MCF 10A (cell line): ENCODE results near the gene BCAP31. TPM values are rescaled to one million over a fixed set of nuclear protein-coding genes. Genes with fewer than 3 reads are reported as not detected.

ENCODE experiments used
- Bru-seq: library from RNA; stranded (reverse); fragments of 400-500 nt; gene quantifications from one replicate; lab custom pipeline; 2021; lab: Mats Ljungman, UMichigan
- BruChase-seq, 2 experiments: library from RNA; stranded (reverse); fragments of 400-500 nt; gene quantifications; one replicate each; lab custom pipeline; 2021; lab: Mats Ljungman, UMichigan
- BruUV-seq: library from RNA; stranded (reverse); fragments of 400-500 nt; replicated peaks from 2 replicates; lab custom pipeline; 2021; lab: Mats Ljungman, UMichigan
- CTCF ChIA-PET: fragments of 300-600 bp; sonication (Branson Sonifier 250); formaldehyde crosslinking; extraction: SDS; loops from one replicate; lab custom pipeline; 2021; ENCODE audit warnings: antibody characterized with exemption, inconsistent platforms; lab: Yijun Ruan, JAX
- POLR2A ChIA-PET: fragments of 300-600, 350-650 bp; sonication (Branson Sonifier 250); formaldehyde crosslinking; extraction: SDS; loops from one replicate; lab custom pipeline; 2020; ENCODE audit warnings: antibody characterized with exemption, inconsistent platforms; lab: Yijun Ruan, JAX
- DNase-seq: peaks from one replicate; pipeline ENCODE4 v3.0.0-alpha.2; 2018; ENCODE audit not compliant: unreplicated experiment
- H3K27ac Mint-ChIP-seq: one replicate; pipeline ENCODE4 v1.8.0; 2022; ENCODE audit warnings: mild to moderate bottlenecking, low read depth, mixed read lengths; ENCODE audit not compliant: unreplicated experiment
- H3K27me3 Mint-ChIP-seq: one replicate; pipeline ENCODE4 v1.8.0; 2022; ENCODE audit warnings: mixed read lengths; ENCODE audit not compliant: insufficient read depth, unreplicated experiment
- H3K36me3 Mint-ChIP-seq: one replicate; pipeline ENCODE4 v1.8.0; 2022; ENCODE audit warnings: mild to moderate bottlenecking, moderate library complexity, mixed read lengths; ENCODE audit not compliant: insufficient read depth, unreplicated experiment
- H3K4me1 Mint-ChIP-seq: one replicate; pipeline ENCODE4 v1.8.0; 2022; ENCODE audit warnings: mixed read lengths; ENCODE audit not compliant: insufficient read depth, unreplicated experiment
- H3K4me3 Mint-ChIP-seq: one replicate; pipeline ENCODE4 v1.8.0; 2022; ENCODE audit warnings: mild to moderate bottlenecking, moderate library complexity, mixed read lengths; ENCODE audit not compliant: unreplicated experiment
- H3K9me3 Mint-ChIP-seq: one replicate; pipeline ENCODE4 v1.8.0; 2022; ENCODE audit warnings: mixed read lengths; ENCODE audit not compliant: unreplicated experiment
- CTCF ChIP-seq: fragments of 200-600 bp; IDR thresholded peaks from one replicate; pipeline ENCODE4 v1.8.0; 2022; ENCODE audit warnings: antibody characterized with exemption, mild to moderate bottlenecking; ENCODE audit not compliant: unreplicated experiment
- intact Hi-C: fragments of 100-400 bp; cut with micrococcal nuclease; formaldehyde crosslinking; loops from 2 replicates; pipeline ENCODE4 v1.14.1; 2022
- long read RNA-seq: library from polyadenylated mRNA; stranded (forward); transcript quantifications from one replicate; pipeline ENCODE4 v2.0.0, GENCODE V29; 2022
- total RNA-seq: library from RNA; stranded (reverse); gene quantifications from 2 replicates; pipeline ENCODE4 v1.2.3, GENCODE V29; 2022

BCAP31 gene
- 197 and 203 TPM in 2 replicates for total RNA-seq
- percentile 70 among the genes with signal in this experiment for Bru-seq, nascent RNA
- percentile 81 among the genes with signal in this experiment for BruChase-seq, experiment 1, labeled RNA remaining after a 6-hour chase
- BruChase-seq, experiment 2, labeled RNA remaining after a 2-hour chase, result percentile 76 among the genes with signal in this experiment
- long read RNA-seq, transcript BCAP31-201 (8 exons, 1,643 nt), result major isoform, 538 of 803 reads
- long read RNA-seq, transcript BCAP31-207 (8 exons, 1,824 nt), result minor isoform, 100 of 803 reads
- long read RNA-seq, partial matches to known transcripts, result 80 of 803 reads
- long read RNA-seq, other reads (novel, unspliced or antisense), result 85 of 803 reads

- peaks cover 34% of the 10 kb centered on the region for H3K36me3 Mint-ChIP-seq
- no peaks in the 10 kb centered on the region for H3K9me3 Mint-ChIP-seq
- intact Hi-C loops, result loop anchor here (2.0 kb wide), 1 partner anchor 70 kb away; the partner anchor contains the start of genes IDH3G and SSR4
- H3K4me3 Mint-ChIP-seq, result peak within 1 kb of the TSS; percentile 82
- no peak for TF ChIP-seq CTCF
- ChIA-PET CTCF (no interaction called here), POLR2A (interaction anchor here (0.7 to 1.0 kb wide), 2 partner anchors 37 to 247 kb away, joined by 4 read pairs; partner anchors contain the start of genes HCFC1 and SLC6A8)
- DNase-seq, result peak; percentile 81
- BruUV-seq, result no TSS peak
- peaks cover 19% of the 10 kb centered on the region for H3K4me1 Mint-ChIP-seq
- H3K27ac Mint-ChIP-seq, result peak within 1 kb of the TSS; percentile 79
- no peaks in the 10 kb centered on the region for H3K27me3 Mint-ChIP-seq
Observed at GRCh38 chrX:153724252-153725038, at the start of gene BCAP31, which contains the start of gene ABCD1. TSS of gene BCAP31 (minus strand) at chrX:153724387. CDS start at chrX:153723244, 1,143 bp downstream. TSS of gene ABCD1 (plus strand) at chrX:153724856. CDS start at chrX:153725267, 411 bp downstream.

DNA sequence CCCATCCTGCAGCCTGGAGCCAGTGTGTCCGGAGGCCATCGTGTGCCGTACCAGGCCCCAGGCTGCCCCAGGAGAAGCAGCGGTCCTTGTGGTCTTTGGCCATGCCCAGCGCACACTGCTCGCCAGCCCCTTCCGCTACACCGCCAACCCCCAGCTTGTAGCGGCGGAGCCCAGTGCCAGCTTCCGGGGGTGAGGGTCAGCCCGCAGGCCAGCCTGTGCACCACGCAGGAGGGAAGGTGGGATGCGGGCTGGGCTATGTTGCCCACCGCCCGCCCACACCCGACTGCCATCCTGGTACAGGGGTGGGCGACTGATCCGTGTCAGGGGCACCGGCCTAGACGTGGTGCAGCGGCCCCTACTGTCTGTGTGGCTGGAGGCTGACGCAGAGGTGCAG lies 49.0 kb upstream of the BCAP31 start:
- peaks cover 8% of the 10 kb centered on the region for H3K36me3 Mint-ChIP-seq
- no peaks in the 10 kb centered on the region for H3K9me3 Mint-ChIP-seq
- no peak for TF ChIP-seq CTCF
- BruUV-seq, result no TSS peak
- DNase-seq, result no peak
- H3K27ac Mint-ChIP-seq, result no peak overlapping the region
- no peaks in the 10 kb centered on the region for H3K4me1 Mint-ChIP-seq
- H3K27me3 Mint-ChIP-seq, result no peaks in the 10 kb centered on the region
- POLR2A ChIA-PET, result no interaction called here
- H3K4me3 Mint-ChIP-seq, result no peak overlapping the region
- CTCF ChIA-PET, result no interaction called here
- intact Hi-C loops, result no loop called here

DNA sequence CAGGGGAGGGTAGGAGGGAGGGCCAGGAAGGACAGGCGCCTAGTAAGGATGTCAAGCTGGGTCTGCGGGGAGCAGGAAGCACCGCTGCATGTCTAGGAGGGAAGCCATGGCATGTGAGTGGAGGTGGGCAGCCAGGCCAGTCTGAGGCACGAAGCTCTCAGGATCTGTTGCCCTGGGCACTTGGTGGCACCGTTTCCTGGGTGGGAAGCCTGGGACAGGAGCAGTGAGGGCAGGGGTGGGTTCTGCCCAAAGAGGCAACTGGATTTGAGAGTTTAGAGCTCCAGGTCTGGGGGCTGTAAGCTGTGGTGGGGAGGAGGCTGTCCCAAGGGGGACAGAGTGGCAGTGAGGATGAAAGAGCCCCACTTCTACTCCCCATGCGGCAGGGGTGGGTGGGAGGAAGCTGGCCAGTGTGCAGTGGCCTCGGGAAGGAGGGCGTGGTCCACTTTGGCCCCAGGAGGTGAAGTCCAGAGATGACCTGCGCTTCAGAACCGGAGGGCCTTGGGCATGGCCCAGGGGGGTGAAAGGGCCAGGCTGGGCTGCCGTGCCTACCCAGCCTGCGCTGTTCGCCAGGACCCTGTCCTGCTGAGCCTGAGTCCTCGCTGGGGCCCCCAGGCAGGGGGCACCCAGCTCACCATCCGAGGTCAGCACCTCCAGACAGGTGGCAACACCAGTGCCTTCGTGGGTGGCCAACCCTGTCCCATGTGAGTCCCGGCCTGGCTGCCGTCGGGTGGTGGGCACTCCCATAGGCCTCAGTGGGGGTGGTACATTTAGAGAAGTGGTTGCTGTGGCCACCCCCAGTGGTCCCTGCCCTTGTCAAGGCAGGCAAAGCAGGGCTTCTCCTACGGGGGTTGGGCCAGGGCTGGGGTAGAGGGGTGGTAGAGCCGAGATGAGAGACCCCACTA lies 48.4 kb upstream of the BCAP31 start:
- CTCF ChIA-PET, result interaction anchor here (0.6 to 0.7 kb wide), 2 partner anchors 176 to 426 kb away, joined by 3 to 4 read pairs; no protein-coding TSS in a partner anchor
- H3K27me3 Mint-ChIP-seq, result no peaks in the 10 kb centered on the region
- H3K4me3 Mint-ChIP-seq, result no peak overlapping the region
- peaks cover 8% of the 10 kb centered on the region for H3K36me3 Mint-ChIP-seq
- no peak for TF ChIP-seq CTCF
- POLR2A ChIA-PET, result no interaction called here
- H3K4me1 Mint-ChIP-seq, result no peaks in the 10 kb centered on the region
- intact Hi-C loops, result no loop called here
- BruUV-seq, result no TSS peak
- H3K27ac Mint-ChIP-seq, result no peak overlapping the region
- no peak for DNase-seq
- H3K9me3 Mint-ChIP-seq, result no peaks in the 10 kb centered on the region
